Measurements from ENCODE around the gene AKIRIN1.
"Not testable (repeated sequence)": the region's sequence is repeated elsewhere in the genome, so short reads cannot be mapped to it uniquely, and the experiment has no call there.

Gene AKIRIN1

DNA sequence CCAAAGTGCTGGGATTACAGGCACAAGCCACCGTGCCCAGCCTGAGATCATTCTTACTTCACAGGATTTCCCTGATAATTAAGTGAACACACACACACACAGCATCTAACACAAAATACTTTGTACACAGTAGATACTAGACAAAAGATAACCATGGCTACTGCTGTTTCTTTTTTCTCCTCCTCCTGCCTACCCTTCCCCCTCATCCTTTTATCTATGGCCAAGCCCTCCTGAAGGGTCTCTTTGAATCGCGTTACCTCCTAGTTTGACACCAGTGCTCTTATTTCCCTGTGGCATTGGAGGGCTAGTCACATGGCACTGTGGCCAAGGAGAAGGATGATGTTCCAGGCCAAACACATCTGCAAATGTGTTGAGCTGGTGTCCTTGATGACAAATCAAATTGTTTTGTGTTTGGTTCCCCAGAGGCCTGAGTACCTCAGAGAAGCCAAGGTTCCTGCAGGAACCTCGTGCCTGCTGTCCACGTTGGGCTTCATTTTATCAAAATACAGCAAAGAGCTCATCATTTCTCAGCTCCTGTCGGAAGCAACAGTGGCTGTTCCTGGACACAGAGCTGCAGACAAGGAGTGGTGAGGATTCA, 55.6 kb downstream of the AKIRIN1 start:
- no peak for FAIRE-seq

DNA sequence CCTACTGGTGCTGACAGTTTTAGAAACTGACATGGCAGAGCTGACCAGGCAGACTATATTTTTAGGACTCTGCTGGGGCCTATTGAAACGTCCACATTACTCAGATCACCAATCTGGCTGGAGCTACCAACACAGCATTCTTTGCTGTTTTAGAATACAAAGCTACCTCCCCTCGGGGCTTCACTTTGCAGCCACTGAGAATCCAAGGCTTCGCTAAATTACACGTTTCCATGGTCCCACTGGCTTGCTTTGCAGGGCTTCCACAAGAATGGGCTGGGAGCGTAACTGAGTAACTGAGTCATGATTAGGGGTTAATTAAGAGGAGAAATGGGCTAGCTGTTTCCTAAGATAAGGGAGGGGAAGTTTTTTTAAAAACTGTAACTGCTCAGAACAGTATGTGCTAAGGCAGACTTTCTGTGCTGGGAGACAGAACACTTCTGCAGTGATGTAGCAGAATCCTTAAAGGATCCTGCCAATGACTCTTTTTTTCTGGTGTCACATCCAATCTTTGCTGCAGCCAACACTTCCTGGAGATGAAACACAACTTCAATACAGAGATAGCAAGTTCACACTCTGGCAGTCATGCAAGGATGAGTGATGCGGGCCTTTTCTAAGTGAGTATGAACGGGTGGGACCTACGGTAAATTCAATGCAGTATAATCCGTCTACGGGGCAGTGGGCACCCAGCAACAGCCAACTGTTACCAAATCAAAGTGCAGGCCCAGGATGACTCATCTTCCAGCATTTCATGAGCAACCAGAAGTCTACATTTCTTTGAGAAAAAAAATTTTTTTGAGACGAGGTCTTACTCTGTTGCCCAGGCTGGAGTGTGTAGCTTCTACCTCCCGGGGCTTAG, 56.5 kb downstream of the AKIRIN1 start:
- no peak for FAIRE-seq

DNA sequence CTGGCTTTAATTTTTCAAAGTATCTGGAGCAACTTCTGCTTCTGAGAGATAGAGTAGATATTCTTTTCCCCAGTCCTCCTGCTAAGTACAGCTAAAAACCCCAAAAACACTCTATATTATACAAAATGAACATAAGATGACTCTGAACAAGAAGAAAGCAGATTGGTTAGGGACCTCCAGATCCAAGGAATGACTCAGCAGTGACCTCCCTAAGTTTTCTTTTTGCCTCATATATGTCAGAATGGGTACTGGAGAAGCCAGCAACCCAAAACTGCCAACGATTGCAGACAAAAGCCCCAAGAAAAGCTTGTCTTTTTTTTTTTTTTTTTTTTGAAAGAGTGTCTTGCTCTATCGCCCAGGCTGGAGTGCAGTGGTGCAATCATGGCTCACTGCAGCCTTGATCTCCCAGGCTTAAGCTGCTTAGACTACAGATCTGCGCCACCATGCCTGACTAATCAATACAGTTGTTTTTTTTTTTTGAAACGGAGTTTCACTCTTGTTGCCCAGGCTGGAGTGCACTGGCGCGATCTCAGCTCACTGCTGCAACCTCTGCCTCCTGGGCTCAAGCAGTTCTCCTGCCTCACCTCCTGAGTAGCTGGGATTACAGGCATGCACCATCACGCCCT, 57.8 kb downstream of the AKIRIN1 start:
- FAIRE-seq, result no peak

DNA sequence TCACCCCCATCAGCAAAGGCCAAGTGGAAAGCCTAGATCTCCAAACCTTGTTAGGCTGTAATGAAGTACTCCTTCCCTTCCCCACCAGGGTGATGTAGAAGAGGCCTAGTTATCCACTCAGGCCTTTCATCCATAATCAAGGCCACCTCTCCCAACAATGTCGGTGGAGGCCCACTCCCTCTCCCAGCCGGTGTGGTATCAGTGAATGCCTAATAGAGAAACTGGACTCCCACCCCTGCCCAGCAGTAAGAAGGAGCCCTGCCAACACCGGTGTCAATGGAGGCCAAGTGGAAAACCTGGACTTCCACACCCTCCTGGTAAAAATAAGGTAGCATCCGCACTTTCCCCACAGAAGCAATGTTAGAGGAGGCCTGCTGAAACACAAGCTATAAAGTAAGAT, 58.9 kb downstream of the AKIRIN1 start:
- no peak for FAIRE-seq

DNA sequence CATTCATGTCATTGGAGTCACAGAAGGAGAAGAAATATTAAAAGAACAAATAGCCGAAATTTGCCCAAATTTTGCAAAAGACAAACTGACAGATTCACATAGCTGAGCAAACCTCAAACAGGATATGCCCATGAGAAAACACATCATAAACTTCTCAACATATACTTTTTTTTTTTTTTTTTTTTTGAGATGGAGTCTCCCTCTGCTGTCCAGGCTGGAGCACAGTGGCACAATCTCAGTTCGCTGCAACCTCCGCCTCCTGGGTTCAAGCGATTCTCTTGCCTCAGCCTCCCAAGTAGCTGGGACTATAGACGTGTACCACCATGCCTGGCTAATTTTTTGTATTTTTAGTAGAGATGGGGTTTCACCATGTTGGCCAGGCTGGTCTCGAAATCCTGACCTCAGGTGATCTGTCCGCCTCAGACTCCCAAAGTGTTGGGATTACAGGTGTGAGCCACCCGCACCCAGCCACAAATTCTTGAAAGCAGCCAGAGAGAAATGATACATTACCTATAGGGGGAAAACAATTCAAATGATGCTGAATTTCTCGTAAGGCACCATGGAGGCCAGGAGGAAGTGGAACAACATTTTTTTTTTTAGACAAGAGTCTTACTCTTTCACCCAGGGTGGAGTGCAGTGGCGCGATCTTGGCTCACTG, 60.2 kb downstream of the AKIRIN1 start:
- FAIRE-seq, result not testable (repeated sequence)

DNA sequence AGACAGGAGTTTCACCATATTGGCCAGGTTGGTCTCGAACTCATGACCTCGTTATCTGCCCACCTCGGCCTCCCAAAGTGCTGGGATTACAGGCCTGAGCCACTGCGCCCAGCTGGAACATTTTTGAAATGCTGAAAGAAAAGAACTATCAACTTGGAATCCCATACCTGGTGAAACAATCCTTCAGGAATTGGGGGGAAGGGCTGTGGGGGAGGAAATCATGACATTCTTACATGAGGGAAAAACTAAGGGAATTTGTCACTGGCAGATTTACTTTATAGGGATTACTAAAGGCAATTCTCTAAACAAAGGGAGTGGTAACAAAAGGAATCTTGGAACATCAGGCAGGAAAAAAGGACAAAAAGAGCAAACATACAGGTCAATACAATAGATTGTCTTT, 60.9 kb downstream of the AKIRIN1 start:
- no peak for FAIRE-seq

DNA sequence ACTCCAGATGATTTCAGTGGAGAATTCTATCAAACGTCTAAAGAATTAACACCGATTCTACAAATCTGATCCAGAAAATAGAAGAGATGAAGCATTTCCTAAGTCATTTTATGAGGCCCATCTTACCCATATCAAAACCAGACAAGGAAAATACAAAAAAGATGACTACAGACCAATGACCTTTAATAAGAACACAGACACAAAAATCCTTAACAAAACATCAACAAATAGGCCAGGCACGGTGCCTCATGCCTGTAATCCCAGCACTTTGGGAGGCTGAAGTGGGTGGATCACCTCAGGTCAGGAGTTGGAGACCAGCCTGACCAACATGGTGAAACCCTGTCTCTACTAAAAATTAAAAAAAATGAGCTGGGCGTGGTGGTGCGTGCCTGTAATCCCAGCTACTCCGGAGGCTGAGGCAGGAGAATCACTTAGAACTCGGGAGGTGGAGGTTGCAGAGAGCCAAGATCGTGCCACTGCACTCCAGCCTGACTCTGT, 64.2 kb downstream of the AKIRIN1 start:
- FAIRE-seq, result not testable (repeated sequence)

Measured in endometrium (tissue), 2 donors.